H9 (cell line): ENCODE results near the gene NFE2. TPM values are rescaled to one million over a fixed set of nuclear protein-coding genes. Genes with fewer than 3 reads are reported as not detected.
"Not testable (repeated sequence)": the region's sequence is repeated elsewhere in the genome, so short reads cannot be mapped to it uniquely, and the experiment has no call there.

Experiments used
- DNase-seq: peaks from one replicate; pipeline ENCODE4 v3.0.0-alpha.2; 2017
- H2AFZ ChIP-seq: one replicate; pipeline ENCODE4 v1.6.1; 2013; ENCODE audit warnings: mild to moderate bottlenecking, low read length, control low read depth, moderate library complexity
- H2AK5ac ChIP-seq: 2 replicates; pipeline ENCODE4 v1.6.1; 2013; ENCODE audit warnings: low read length, control low read depth, mixed read lengths; ENCODE audit not compliant: insufficient read length
- H2BK120ac ChIP-seq: one replicate; pipeline ENCODE4 v1.6.1; 2013; ENCODE audit warnings: low read depth, mild to moderate bottlenecking, low read length, control low read depth, inconsistent platforms; ENCODE audit not compliant: poor library complexity, severe bottlenecking
- H2BK12ac ChIP-seq: 2 replicates; pipeline ENCODE4 v1.6.1; 2013; ENCODE audit warnings: low read length, control low read depth, mixed read lengths, low read depth; ENCODE audit not compliant: insufficient read length
- H2BK15ac ChIP-seq: 2 replicates; pipeline ENCODE4 v1.6.1; 2013; ENCODE audit warnings: low read depth, low read length, control low read depth
- H2BK20ac ChIP-seq: one replicate; pipeline ENCODE4 v1.6.1; 2013; ENCODE audit warnings: low read depth, mild to moderate bottlenecking, low read length, control low read depth, inconsistent platforms; ENCODE audit not compliant: poor library complexity, severe bottlenecking
- H2BK5ac ChIP-seq: 2 replicates; pipeline ENCODE4 v1.6.1; 2013; ENCODE audit warnings: low read length, control low read depth, mixed read lengths; ENCODE audit not compliant: insufficient read length
- H3K14ac ChIP-seq: 2 replicates; pipeline ENCODE4 v1.6.1; 2013; ENCODE audit warnings: low read length, control low read depth; ENCODE audit not compliant: insufficient read depth
- H3K18ac ChIP-seq: 2 replicates; pipeline ENCODE4 v1.6.1; 2013; ENCODE audit warnings: low read depth, mild to moderate bottlenecking, mixed read lengths, low read length, control low read depth; ENCODE audit not compliant: insufficient read length
- H3K23ac ChIP-seq: 2 replicates; pipeline ENCODE4 v1.6.1; 2013; ENCODE audit warnings: low read length, control low read depth, mixed read lengths, low read depth; ENCODE audit not compliant: insufficient read length
- H3K23me2 ChIP-seq: 2 replicates; pipeline ENCODE4 v1.6.1; 2013; ENCODE audit warnings: low read depth, mild to moderate bottlenecking, mixed read lengths, low read length, control low read depth; ENCODE audit not compliant: insufficient read length, poor library complexity, severe bottlenecking
- H3K27ac ChIP-seq: 2 replicates; pipeline ENCODE4 v1.5.1; 2013; ENCODE audit warnings: low read length, control low read depth, mixed read lengths, low read depth; ENCODE audit not compliant: insufficient read length
- H3K27me3 ChIP-seq: 2 replicates; pipeline ENCODE4 v1.6.1; 2013; ENCODE audit warnings: low read length, control low read depth, inconsistent platforms; ENCODE audit not compliant: insufficient read depth
- H3K4ac ChIP-seq: 2 replicates; pipeline ENCODE4 v1.6.1; 2013; ENCODE audit warnings: low read depth, mild to moderate bottlenecking, control low read depth, inconsistent platforms, low read length, moderate library complexity
- H3K4me1 ChIP-seq: 2 replicates; pipeline ENCODE4 v1.6.1; 2013; ENCODE audit warnings: low read length, control low read depth, inconsistent platforms; ENCODE audit not compliant: insufficient read depth
- H3K4me2 ChIP-seq: 2 replicates; pipeline ENCODE4 v1.6.1; 2013; ENCODE audit warnings: low read length, control low read depth, mixed read lengths; ENCODE audit not compliant: insufficient read length, insufficient read depth
- H3K56ac ChIP-seq: 2 replicates; pipeline ENCODE4 v1.6.1; 2013; ENCODE audit warnings: low read depth, mild to moderate bottlenecking, mixed read lengths, low read length, control low read depth; ENCODE audit not compliant: insufficient read length
- H3K79me1 ChIP-seq: 2 replicates; pipeline ENCODE4 v1.6.1; 2013; ENCODE audit warnings: low read depth, mild to moderate bottlenecking, moderate library complexity, low read length, control low read depth, inconsistent platforms; ENCODE audit not compliant: insufficient read depth, poor library complexity, severe bottlenecking
- H3K79me2 ChIP-seq: 2 replicates; pipeline ENCODE4 v1.6.1; 2013; ENCODE audit warnings: low read length, control low read depth, inconsistent platforms; ENCODE audit not compliant: insufficient read depth
- H3K9ac ChIP-seq: 2 replicates; pipeline ENCODE4 v1.6.1; 2013; ENCODE audit warnings: low read length, control low read depth, mixed read lengths; ENCODE audit not compliant: insufficient read length; ENCODE audit errors: extremely low read depth
- H3K9me3 ChIP-seq: one replicate; pipeline ENCODE4 v1.6.1; 2013; ENCODE audit warnings: low read depth, low read length, inconsistent platforms; ENCODE audit not compliant: control insufficient read depth
- H3T11ph ChIP-seq: one replicate; pipeline ENCODE4 v1.6.1; 2013; ENCODE audit warnings: mild to moderate bottlenecking, low read length, control low read depth, inconsistent platforms
- H4K20me1 ChIP-seq: one replicate; pipeline ENCODE4 v1.6.1; 2013; ENCODE audit not compliant: control insufficient read depth, insufficient read length, insufficient read depth
- H4K5ac ChIP-seq: 2 replicates; pipeline ENCODE4 v1.6.1; 2013; ENCODE audit warnings: low read depth, mild to moderate bottlenecking, mixed read lengths, low read length, control low read depth; ENCODE audit not compliant: insufficient read length
- H4K8ac ChIP-seq: replicated peaks from 2 replicates; pipeline ENCODE4 v1.6.1; 2013; ENCODE audit warnings: low read length, control low read depth, mixed read lengths, low read depth; ENCODE audit not compliant: insufficient read length
- H4K91ac ChIP-seq: 2 replicates; pipeline ENCODE4 v1.6.1; 2013; ENCODE audit warnings: low read depth, mild to moderate bottlenecking, moderate library complexity, mixed read lengths, low read length, control low read depth; ENCODE audit not compliant: insufficient read length
- H3K27ac Mint-ChIP-seq, 3 experiments: 2 replicates in 2 of 3; 3 replicates in 1 of 3; pipeline ENCODE4 v1.8.0; 2020 to 2021; ENCODE audit warnings: mixed read lengths in 3 of 3, mild to moderate bottlenecking in 1 of 3, moderate library complexity in 1 of 3
- H3K27me3 Mint-ChIP-seq: 2 replicates; pipeline ENCODE4 v1.8.0; 2021; ENCODE audit warnings: low read depth, mild to moderate bottlenecking, moderate library complexity, mixed read lengths
- H3K36me3 Mint-ChIP-seq, 3 experiments: 2 replicates in 2 of 3; 3 replicates in 1 of 3; pipeline ENCODE4 v1.8.0; 2020 to 2021; ENCODE audit warnings: low read depth in 3 of 3, mixed read lengths in 3 of 3; ENCODE audit not compliant: insufficient read depth in 1 of 3
- H3K4me1 Mint-ChIP-seq, 2 experiments: 2 replicates each; pipeline ENCODE4 v1.8.0; 2020; ENCODE audit warnings: mixed read lengths in 2 of 2
- H3K4me3 Mint-ChIP-seq, 2 experiments: 2 replicates in 1 of 2; 3 replicates in 1 of 2; pipeline ENCODE4 v1.8.0; 2020 to 2021; ENCODE audit warnings: mild to moderate bottlenecking in 2 of 2, mixed read lengths in 2 of 2, moderate library complexity in 1 of 2
- H3K9me3 Mint-ChIP-seq, 2 experiments: 2 replicates in 1 of 2; 3 replicates in 1 of 2; pipeline ENCODE4 v1.8.0; 2020; ENCODE audit warnings: mild to moderate bottlenecking in 2 of 2, mixed read lengths in 2 of 2, moderate library complexity in 1 of 2
- CTCF ChIP-seq: fragments of 200-600 bp; sonication (generic); conservative IDR thresholded peaks from 3 replicates; pipeline ENCODE4 v1.8.0; 2021; ENCODE audit warnings: antibody characterized with exemption, mild to moderate bottlenecking
- WGBS: extraction: QIAGEN DNeasy Blood & Tissue Kit; methylation state at CpG from one replicate; pipeline ENCODE4 v1.1.7; 2013; ENCODE audit warnings: missing lambda C conversion rate, low lambda C conversion rate, mixed read lengths; ENCODE audit not compliant: insufficient read length; ENCODE audit errors: extremely low coverage; 5-methylcytosine and 5-hydroxymethylcytosine counted together
- total RNA-seq: library from RNA; stranded (reverse); gene quantifications from 2 replicates; pipeline ENCODE4 v1.2.1, GENCODE V29; 2021

Gene NFE2
- total RNA-seq, 1 experiment from 2014 or later = 1.2 TPM

- Histone ChIP-seq H3K18ac (no peak overlapping the region), H2BK120ac (no peak overlapping the region), H3K56ac (no peak overlapping the region), H3K9ac (no peak overlapping the region), H3K4me1 (no peaks in the 10 kb centered on the region; the same call in 1 of the 2 replicates), H3K27me3 (no peaks in the 10 kb centered on the region; the same call in 1 of the 2 replicates), H3K4me2 (no peak overlapping the region), H3K27ac (no peak overlapping the region), H2AK5ac (no peak overlapping the region), H2BK20ac (no peak overlapping the region), H3K23ac (no peak overlapping the region), H2BK15ac (no peak overlapping the region), H3K9me3 (no peaks in the 10 kb centered on the region), H3K79me1 (no peaks in the 10 kb centered on the region), H2BK12ac (no peak overlapping the region), H4K8ac (no peak overlapping the region), H2BK5ac (no peak overlapping the region), H3K23me2 (no peaks in the 10 kb centered on the region), H2AFZ (no peak overlapping the region), H4K5ac (no peak overlapping the region), H4K20me1 (no peaks in the 10 kb centered on the region), H4K91ac (no peak overlapping the region), H3K79me2 (no peaks in the 10 kb centered on the region; the same call in 1 of the 2 replicates), H3K4ac (no peak overlapping the region), H3K14ac (no peak overlapping the region), H3T11ph (no peak overlapping the region)
- DNase-seq = no peak
- H3K27ac Mint-ChIP-seq = peak overlapping the region in 1 of 3 experiments; percentile 82; a peak in 2 of 7 replicates
- H3K4me3 Mint-ChIP-seq = no peak overlapping the region
- H3K36me3 Mint-ChIP-seq = peaks cover 0 to 2% (median 0%) of the 10 kb centered on the region in 3 experiments; a peak in 2 of 7 replicates
- H3K27me3 Mint-ChIP-seq = no peaks in the 10 kb centered on the region
- H3K4me1 Mint-ChIP-seq = peaks cover 22 to 30% of the 10 kb centered on the region in 2 experiments
- no peaks in the 10 kb centered on the region for H3K9me3 Mint-ChIP-seq
- TF ChIP-seq CTCF = no peak
- WGBS = no CpG with 5 or more reads among the region's 6 CpGs
Measured at GRCh38 chr12:54328595-54329337, 28.0 kb upstream of the NFE2 start.

GRCh38 chr12:54325442-54326109, 24.8 kb upstream of the NFE2 start:
- H3K27me3 Mint-ChIP-seq, H3K27ac ChIP-seq, H2BK12ac ChIP-seq, H3K4me1 ChIP-seq, H3K36me3 Mint-ChIP-seq, H3K4ac ChIP-seq, DNase-seq, H2AFZ ChIP-seq, H2BK120ac ChIP-seq, H3K23ac ChIP-seq, H3T11ph ChIP-seq, H4K5ac ChIP-seq, H2BK15ac ChIP-seq, H3K9me3 ChIP-seq, H3K79me2 ChIP-seq, H3K9me3 Mint-ChIP-seq, H3K27me3 ChIP-seq, H4K91ac ChIP-seq, H3K79me1 ChIP-seq, H3K23me2 ChIP-seq, H3K56ac ChIP-seq, H4K8ac ChIP-seq, H2BK20ac ChIP-seq, H2AK5ac ChIP-seq, H4K20me1 ChIP-seq, H2BK5ac ChIP-seq: not testable (repeated sequence)
- Histone ChIP-seq H3K4me2 (peak overlapping the region; percentile 72), H3K18ac (peak overlapping the region; percentile 93), H3K14ac (peak overlapping the region; percentile 85; the same call in 1 of the 2 replicates), H3K9ac (peak overlapping the region; percentile 94)
- Mint-ChIP-seq H3K27ac (peak overlapping the region; percentile 99 to 100 (median 99)), H3K4me1 (peaks cover 21 to 30% of the 10 kb centered on the region in 2 experiments), H3K4me3 (peak overlapping the region; percentile 99 to 100)
- WGBS = no CpG with 5 or more reads among the region's 22 CpGs
